Liver (tissue), 9 donors: ENCODE measurements around the gene CWH43. TPM values are rescaled to one million over a fixed set of nuclear protein-coding genes. Genes with fewer than 3 reads are reported as not detected.

ENCODE experiments used
- DNase-seq: peaks from one replicate; pipeline ENCODE4 v3.0.0-alpha.2; 2017; ENCODE audit warnings: low spot score
- H3K27ac ChIP-seq, 2 donors: one replicate each; pipeline ENCODE4 v1.7.0; 2013; ENCODE audit warnings: inconsistent platforms in 2 of 2, low read length in 2 of 2, control low read depth in 1 of 2, low read depth in 1 of 2, mild to moderate bottlenecking in 1 of 2
- H3K27me3 ChIP-seq, 4 donors: one replicate each; pipeline versions ENCODE4 v1.6.1 to v1.7.0; 2013; ENCODE audit warnings: low read length in 3 of 4, inconsistent platforms in 1 of 4, mild to moderate bottlenecking in 1 of 4, moderate library complexity in 1 of 4; ENCODE audit not compliant: control insufficient read depth in 4 of 4, insufficient read depth in 4 of 4
- H3K36me3 ChIP-seq, 4 donors: one replicate each; pipeline versions ENCODE4 v1.6.1 to v1.7.0; 2013; ENCODE audit warnings: low read length in 3 of 4, mild to moderate bottlenecking in 3 of 4, low read depth in 1 of 4, moderate library complexity in 1 of 4; ENCODE audit not compliant: control insufficient read depth in 4 of 4, insufficient read depth in 3 of 4
- H3K4me1 ChIP-seq, 4 donors: one replicate each; pipeline versions ENCODE4 v1.6.1 to v1.7.0; 2013; ENCODE audit warnings: low read length in 3 of 4, mild to moderate bottlenecking in 3 of 4, moderate library complexity in 1 of 4; ENCODE audit not compliant: control insufficient read depth in 4 of 4, insufficient read depth in 4 of 4
- H3K4me3 ChIP-seq, 3 donors: one replicate each; pipeline versions ENCODE4 v1.6.1 to v1.7.0; 2013; ENCODE audit warnings: low read length in 3 of 3, control low read depth in 1 of 3, low read depth in 1 of 3, mild to moderate bottlenecking in 1 of 3
- H3K9ac ChIP-seq, 2 donors: one replicate each; pipeline ENCODE4 v1.7.0; 2013; ENCODE audit warnings: low read length in 2 of 2, mild to moderate bottlenecking in 2 of 2, moderate library complexity in 2 of 2, control low read depth in 1 of 2, low read depth in 1 of 2
- H3K9me3 ChIP-seq, 4 donors: one replicate each; pipeline versions ENCODE4 v1.6.1 to v1.7.0; 2013; ENCODE audit warnings: low read length in 3 of 4; ENCODE audit not compliant: control insufficient read depth in 4 of 4
- ATF3 ChIP-seq: IDR thresholded peaks from 2 replicates; pipeline ENCODE4 v1.6.1; 2016; ENCODE audit warnings: antibody characterized with exemption
- CTCF ChIP-seq: fragments of 150-350 bp; IDR thresholded peaks from 2 replicates; pipeline ENCODE4 v1.5.1; 2017; ENCODE audit warnings: improper control_type of control experiment, low read depth, low read length; ENCODE audit not compliant: missing input control
- EGR1 ChIP-seq, 2 donors: IDR thresholded peaks; 2 replicates each; pipeline ENCODE4 v1.6.1; 2016 to 2018; ENCODE audit warnings: antibody characterized with exemption in 2 of 2, low read depth in 2 of 2
- FOXA1 ChIP-seq: IDR thresholded peaks from 2 replicates; pipeline ENCODE4 v1.6.1; 2016; ENCODE audit warnings: antibody characterized with exemption
- FOXA2 ChIP-seq: IDR thresholded peaks from 2 replicates; pipeline ENCODE4 v1.6.1; 2016; ENCODE audit warnings: antibody characterized with exemption
- GABPA ChIP-seq, 2 donors: IDR thresholded peaks in 1 of 2; conservative IDR thresholded peaks in 1 of 2; 2 replicates each; pipeline ENCODE4 v1.6.1; 2016; ENCODE audit warnings: antibody characterized with exemption in 2 of 2, mild to moderate bottlenecking in 1 of 2, moderate library complexity in 1 of 2
- HNF4A ChIP-seq, 2 donors: conservative IDR thresholded peaks; 2 replicates each; pipeline ENCODE4 v1.6.1; 2016; ENCODE audit warnings: antibody characterized with exemption in 2 of 2, mild to moderate bottlenecking in 2 of 2
- HNF4G ChIP-seq: IDR thresholded peaks from 2 replicates; pipeline ENCODE4 v1.6.1; 2016; ENCODE audit warnings: antibody characterized with exemption
- JUND ChIP-seq, 2 donors: IDR thresholded peaks; 2 replicates each; pipeline ENCODE4 v1.6.1; 2016; ENCODE audit warnings: antibody characterized with exemption in 2 of 2
- MAX ChIP-seq: IDR thresholded peaks from 2 replicates; pipeline ENCODE4 v1.6.1; 2016; ENCODE audit warnings: antibody characterized with exemption
- NR2F2 ChIP-seq: IDR thresholded peaks from 2 replicates; pipeline ENCODE4 v1.6.1; 2016; ENCODE audit warnings: antibody characterized with exemption
- RAD21 ChIP-seq, 2 donors: IDR thresholded peaks; 2 replicates each; pipeline ENCODE4 v1.6.1; 2016; ENCODE audit warnings: antibody characterized with exemption in 2 of 2, mild to moderate bottlenecking in 2 of 2
- REST ChIP-seq: IDR thresholded peaks from 2 replicates; pipeline ENCODE4 v1.6.1; 2016; ENCODE audit warnings: antibody characterized with exemption, mild to moderate bottlenecking
- RXRA ChIP-seq, 2 donors: IDR thresholded peaks; 2 replicates each; pipeline ENCODE4 v1.6.1; 2017 to 2018; ENCODE audit warnings: antibody characterized with exemption in 2 of 2, mild to moderate bottlenecking in 1 of 2
- SP1 ChIP-seq: IDR thresholded peaks from 2 replicates; pipeline ENCODE4 v1.6.1; 2018; ENCODE audit warnings: antibody characterized with exemption, mild to moderate bottlenecking
- TAF1 ChIP-seq: conservative IDR thresholded peaks from 2 replicates; pipeline ENCODE4 v1.6.1; 2016; ENCODE audit warnings: antibody characterized with exemption, mild to moderate bottlenecking
- YY1 ChIP-seq: IDR thresholded peaks from 2 replicates; pipeline ENCODE4 v1.6.1; 2016; ENCODE audit warnings: antibody characterized with exemption, mild to moderate bottlenecking
- ZBTB33 ChIP-seq: IDR thresholded peaks from 2 replicates; pipeline ENCODE4 v1.6.1; 2016; ENCODE audit warnings: antibody characterized with exemption
- WGBS: extraction: QIAGEN DNeasy Blood & Tissue Kit; methylation state at CpG from one replicate; pipeline ENCODE4 v1.1.7; 2013; 5-methylcytosine and 5-hydroxymethylcytosine counted together
- polyA plus RNA-seq, 2 donors: library from polyadenylated mRNA; stranded (reverse) in 1 of 2; unstranded in 1 of 2; fragments of 200-250 nt in 1 of 2; fragments of >200 nt in 1 of 2; fragmentation: Nextera tagmentation in 1 of 2; extraction: Ambion mirVana in 1 of 2; gene quantifications; one replicate each; pipeline versions ENCODE4 v1.2.1 to v1.2.3, GENCODE V29; 2013 to 2015
- total RNA-seq, 2 donors: library from RNA; depleted of rRNA; stranded (reverse); fragments of >200 nt; gene quantifications; one replicate each; pipeline ENCODE4 v1.2.3, GENCODE V29; 2014
- donor health status: healthy.
- donor health status: healthy.
- donor health status: healthy.
- donor health status: healthy.
- donor health status: healthy.

The CWH43 gene
- total and polyA plus RNA-seq, 4 donors, result 0.08 to 0.13 (median 0.10) TPM; not detected in 1

GRCh38 chr4:48976041-48976440, 10.0 kb upstream of the CWH43 start:
- Histone ChIP-seq H3K27ac (peak overlapping the region in 1 of 2 donors; percentile 22), H3K4me3 (peak overlapping the region in 2 of 3 donors; percentile 22 to 35), H3K9me3 (no peaks in the 10 kb centered on the region), H3K4me1 (peaks cover 4 to 18% (median 15%) of the 10 kb centered on the region in 4 donors), H3K27me3 (no peaks in the 10 kb centered on the region), H3K36me3 (no peaks in the 10 kb centered on the region), H3K9ac (no peak overlapping the region)
- TF ChIP-seq JUND (IDR thresholded peaks at IDR 0.05), result peak in 1 of 2 donors; percentile 41
- TF ChIP-seq ATF3, result no peak
- no peak for TF ChIP-seq MAX
- no peak for TF ChIP-seq REST
- no peak for TF ChIP-seq HNF4G
- TF ChIP-seq RAD21 (IDR thresholded peaks at IDR 0.05), result no peak
- TF ChIP-seq HNF4A (conservative IDR thresholded peaks at IDR 0.05), result peak; percentile 30 to 83
- TF ChIP-seq FOXA1, result no peak
- TF ChIP-seq TAF1, result no peak
- TF ChIP-seq FOXA2, result peak; percentile 70
- TF ChIP-seq ZBTB33, result no peak
- no peak for TF ChIP-seq EGR1 (IDR thresholded peaks at IDR 0.05; ENCODE audit: low read depth in 2 of 2)
- peak; percentile 36 for TF ChIP-seq SP1
- no peak for TF ChIP-seq GABPA (IDR thresholded peaks at IDR 0.05 in 1 of 2, conservative IDR thresholded peaks at IDR 0.05 in 1 of 2)
- no peak for TF ChIP-seq CTCF
- TF ChIP-seq RXRA (IDR thresholded peaks at IDR 0.05), result peak in 1 of 2 donors; percentile 57
- peak; percentile 78 for TF ChIP-seq YY1
- no peak for TF ChIP-seq NR2F2
- 34% methylated on average over 4 of the region's 4 CpGs for WGBS
- DNase-seq, result no peak
